Peyer's patch (tissue), 4 donors: Measurements from ENCODE around the gene ATP2A1.

Experiments
- POLR2A ChIP-seq, 2 donors: fragments of 450-650 bp; IDR thresholded peaks; one replicate each; pipeline ENCODE4 v1.5.1; 2017; ENCODE audit warnings: antibody characterized with exemption in 2 of 2, mild to moderate bottlenecking in 2 of 2, moderate library complexity in 2 of 2
- TF ChIP-seq, protein P1 (sequence below), 6 experiments: fragments of 450-650 bp in 4 of 6; fragments of 200-600 bp in 2 of 6; sonication (generic) in 1 of 6; IDR thresholded peaks; one replicate each; pipeline ENCODE4 v1.5.1; 2017 to 2019; ENCODE audit warnings: antibody characterized with exemption in 6 of 6, mild to moderate bottlenecking in 3 of 6, moderate library complexity in 1 of 6

DNA sequence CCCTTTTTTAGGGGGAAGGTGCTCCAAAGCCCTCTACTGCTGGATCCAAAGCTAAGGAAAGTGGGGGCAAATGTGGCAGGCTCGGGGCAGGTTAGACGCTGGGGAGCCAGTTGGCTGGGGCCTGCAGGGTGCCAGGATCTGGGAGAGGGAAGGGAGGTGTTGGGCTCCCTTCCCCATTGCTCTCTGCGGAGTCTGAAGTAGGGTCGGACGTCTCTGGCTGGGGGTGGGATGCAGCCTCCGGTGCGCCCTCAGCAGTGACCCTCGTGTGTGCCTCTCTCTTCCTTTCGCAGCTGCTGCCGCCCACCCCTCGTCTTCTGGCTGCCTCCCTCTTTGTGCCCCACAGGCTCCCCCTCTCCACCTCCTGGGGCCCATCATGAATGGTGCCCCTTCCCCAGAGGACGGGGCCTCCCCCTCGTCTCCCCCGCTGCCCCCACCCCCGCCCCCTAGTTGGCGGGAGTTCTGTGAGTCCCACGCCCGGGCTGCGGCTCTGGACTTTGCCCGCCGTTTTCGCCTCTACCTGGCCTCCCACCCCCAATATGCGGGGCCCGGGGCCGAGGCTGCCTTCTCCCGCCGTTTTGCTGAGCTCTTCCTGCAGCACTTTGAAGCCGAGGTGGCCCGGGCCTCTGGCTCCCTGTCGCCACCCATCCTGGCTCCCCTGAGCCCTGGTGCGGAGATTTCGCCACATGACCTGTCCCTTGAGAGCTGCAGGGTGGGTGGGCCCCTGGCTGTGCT is 12.4 kb upstream of the ATP2A1 start:
- no peak for TF ChIP-seq POLR2A (IDR thresholded peaks at IDR 0.05)
- TF ChIP-seq, protein P1, sequence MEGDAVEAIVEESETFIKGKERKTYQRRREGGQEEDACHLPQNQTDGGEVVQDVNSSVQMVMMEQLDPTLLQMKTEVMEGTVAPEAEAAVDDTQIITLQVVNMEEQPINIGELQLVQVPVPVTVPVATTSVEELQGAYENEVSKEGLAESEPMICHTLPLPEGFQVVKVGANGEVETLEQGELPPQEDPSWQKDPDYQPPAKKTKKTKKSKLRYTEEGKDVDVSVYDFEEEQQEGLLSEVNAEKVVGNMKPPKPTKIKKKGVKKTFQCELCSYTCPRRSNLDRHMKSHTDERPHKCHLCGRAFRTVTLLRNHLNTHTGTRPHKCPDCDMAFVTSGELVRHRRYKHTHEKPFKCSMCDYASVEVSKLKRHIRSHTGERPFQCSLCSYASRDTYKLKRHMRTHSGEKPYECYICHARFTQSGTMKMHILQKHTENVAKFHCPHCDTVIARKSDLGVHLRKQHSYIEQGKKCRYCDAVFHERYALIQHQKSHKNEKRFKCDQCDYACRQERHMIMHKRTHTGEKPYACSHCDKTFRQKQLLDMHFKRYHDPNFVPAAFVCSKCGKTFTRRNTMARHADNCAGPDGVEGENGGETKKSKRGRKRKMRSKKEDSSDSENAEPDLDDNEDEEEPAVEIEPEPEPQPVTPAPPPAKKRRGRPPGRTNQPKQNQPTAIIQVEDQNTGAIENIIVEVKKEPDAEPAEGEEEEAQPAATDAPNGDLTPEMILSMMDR (IDR thresholded peaks at IDR 0.05), result no peak
